Hepatocyte (in vitro differentiated cells): ENCODE results near the gene HTRA2. TPM values are rescaled to one million over a fixed set of nuclear protein-coding genes. Genes with fewer than 3 reads are reported as not detected.
A peak's percentile ranks its signal among the peaks of the same experiment; 100 is the strongest.

Experiments used
- DNase-seq: peaks from one replicate; pipeline ENCODE4 v3.0.0-alpha.2; 2016; ENCODE audit warnings: low spot score
- H2AFZ ChIP-seq: fragments of 200-600 bp; sonication (generic); 2 replicates; pipeline ENCODE4 v1.6.0; 2016; ENCODE audit warnings: antibody characterized with exemption, mild to moderate bottlenecking
- H3K27ac ChIP-seq: fragments of 200-600 bp; sonication (generic); 2 replicates; pipeline ENCODE4 v1.5.1; 2016; ENCODE audit warnings: mild to moderate bottlenecking
- H3K27me3 ChIP-seq: fragments of 200-600 bp; sonication (generic); 2 replicates; pipeline ENCODE4 v1.6.1; 2016
- H3K36me3 ChIP-seq: fragments of 200-600 bp; sonication (generic); replicated peaks from 2 replicates; pipeline ENCODE4 v1.5.1; 2016; ENCODE audit warnings: low read depth; ENCODE audit not compliant: insufficient read depth
- H3K4me1 ChIP-seq: fragments of 200-600 bp; sonication (generic); 2 replicates; pipeline ENCODE4 v1.5.1; 2016; ENCODE audit warnings: mild to moderate bottlenecking, moderate library complexity; ENCODE audit not compliant: insufficient read depth
- H3K4me2 ChIP-seq: fragments of 200-600 bp; sonication (generic); 2 replicates; pipeline ENCODE4 v1.6.0; 2016
- H3K4me3 ChIP-seq: fragments of 200-600 bp; sonication (generic); 2 replicates; pipeline ENCODE4 v1.5.1; 2016; ENCODE audit warnings: mild to moderate bottlenecking
- H3K79me2 ChIP-seq: fragments of 200-600 bp; sonication (generic); 2 replicates; pipeline ENCODE4 v1.6.0; 2017; ENCODE audit warnings: mild to moderate bottlenecking
- H3K9me2 ChIP-seq: fragments of 200-600 bp; sonication (generic); replicated peaks from 2 replicates; pipeline ENCODE4 v1.6.0; 2017; ENCODE audit warnings: mild to moderate bottlenecking; ENCODE audit not compliant: insufficient read depth
- H3K9me3 ChIP-seq: fragments of 200-600 bp; sonication (generic); 2 replicates; pipeline ENCODE4 v1.5.1; 2016; ENCODE audit warnings: low read depth, mild to moderate bottlenecking
- H4K20me1 ChIP-seq: fragments of 200-600 bp; sonication (generic); 2 replicates; pipeline ENCODE4 v1.6.0; 2016; ENCODE audit warnings: mild to moderate bottlenecking; ENCODE audit not compliant: insufficient read depth, poor library complexity, severe bottlenecking
- EZH2 ChIP-seq: fragments of 200-600 bp; sonication (generic); IDR thresholded peaks from 2 replicates; pipeline ENCODE4 v1.6.1; 2016; ENCODE audit warnings: antibody characterized with exemption, mild to moderate bottlenecking, borderline replicate concordance
- EZH2phosphoT487 ChIP-seq: fragments of 200-600 bp; sonication (generic); IDR thresholded peaks from one replicate; pipeline ENCODE4 v1.6.1; 2018; ENCODE audit warnings: antibody characterized with exemption, mild to moderate bottlenecking, low read depth, moderate library complexity; ENCODE audit not compliant: unreplicated experiment, severe bottlenecking
- WGBS: methylation state at CpG from one replicate; pipeline ENCODE4 v1.1.6; 2016; ENCODE audit warnings: low lambda C conversion rate; ENCODE audit errors: missing lambda C conversion rate; 5-methylcytosine and 5-hydroxymethylcytosine counted together
- polyA plus RNA-seq: library from polyadenylated mRNA; unstranded; fragments of >200 nt; fragmentation: Nextera tagmentation; extraction: Ambion mirVana; gene quantifications from 2 replicates; pipeline ENCODE4 v1.2.1, GENCODE V29; 2016
- total RNA-seq: library from RNA; depleted of rRNA; stranded (reverse); fragments of >200 nt; gene quantifications from 2 replicates; pipeline ENCODE4 v1.2.3, GENCODE V29; 2014
- TF ChIP-seq, protein P1 (sequence below): fragments of 200-600 bp; sonication (generic); IDR thresholded peaks from 2 replicates; pipeline ENCODE4 v1.5.1; 2016; ENCODE audit warnings: antibody characterized with exemption, mild to moderate bottlenecking; ENCODE audit not compliant: poor library complexity

Gene HTRA2
- total and polyA plus RNA-seq, 2 experiments from 2014 or later: 31.2 to 33.5 TPM

DNA sequence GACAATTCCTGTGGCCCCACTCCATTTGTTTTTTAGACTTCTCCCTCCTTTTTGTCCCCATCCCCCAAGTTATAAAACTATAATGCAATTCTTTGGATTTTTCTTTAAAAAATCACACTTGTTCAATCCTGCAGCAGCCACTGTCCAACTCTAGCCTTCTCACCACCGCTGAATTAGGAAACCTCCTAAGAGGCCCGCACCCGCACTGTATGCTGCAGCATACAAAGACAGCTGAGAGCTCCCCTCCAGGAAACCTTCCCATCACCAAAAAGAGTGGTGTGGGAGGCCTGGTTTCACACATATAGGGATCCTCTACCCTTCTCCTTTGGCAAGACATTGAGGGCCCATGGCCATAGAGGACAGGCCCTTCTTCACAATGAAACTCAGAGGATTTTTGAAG is 25.1 kb upstream of the HTRA2 start:
- Histone ChIP-seq H3K9me3 (no peaks in the 10 kb centered on the region), H3K4me2 (peak overlapping the region; percentile 92), H3K4me1 (peaks cover 49% of the 10 kb centered on the region), H3K27ac (peak overlapping the region; percentile 27), H4K20me1 (no peaks in the 10 kb centered on the region), H3K9me2 (no peaks in the 10 kb centered on the region), H3K79me2 (peaks cover 40% of the 10 kb centered on the region), H3K27me3 (peaks cover 20% of the 10 kb centered on the region), H3K36me3 (no peaks in the 10 kb centered on the region), H2AFZ (no peak overlapping the region), H3K4me3 (no peak overlapping the region)
- WGBS: 94% methylated on average over 3 of the region's 3 CpGs
- TF ChIP-seq EZH2phosphoT487: no peak
- TF ChIP-seq, protein P1, sequence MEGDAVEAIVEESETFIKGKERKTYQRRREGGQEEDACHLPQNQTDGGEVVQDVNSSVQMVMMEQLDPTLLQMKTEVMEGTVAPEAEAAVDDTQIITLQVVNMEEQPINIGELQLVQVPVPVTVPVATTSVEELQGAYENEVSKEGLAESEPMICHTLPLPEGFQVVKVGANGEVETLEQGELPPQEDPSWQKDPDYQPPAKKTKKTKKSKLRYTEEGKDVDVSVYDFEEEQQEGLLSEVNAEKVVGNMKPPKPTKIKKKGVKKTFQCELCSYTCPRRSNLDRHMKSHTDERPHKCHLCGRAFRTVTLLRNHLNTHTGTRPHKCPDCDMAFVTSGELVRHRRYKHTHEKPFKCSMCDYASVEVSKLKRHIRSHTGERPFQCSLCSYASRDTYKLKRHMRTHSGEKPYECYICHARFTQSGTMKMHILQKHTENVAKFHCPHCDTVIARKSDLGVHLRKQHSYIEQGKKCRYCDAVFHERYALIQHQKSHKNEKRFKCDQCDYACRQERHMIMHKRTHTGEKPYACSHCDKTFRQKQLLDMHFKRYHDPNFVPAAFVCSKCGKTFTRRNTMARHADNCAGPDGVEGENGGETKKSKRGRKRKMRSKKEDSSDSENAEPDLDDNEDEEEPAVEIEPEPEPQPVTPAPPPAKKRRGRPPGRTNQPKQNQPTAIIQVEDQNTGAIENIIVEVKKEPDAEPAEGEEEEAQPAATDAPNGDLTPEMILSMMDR: no peak
- TF ChIP-seq EZH2: no peak
- DNase-seq: no peak

DNA sequence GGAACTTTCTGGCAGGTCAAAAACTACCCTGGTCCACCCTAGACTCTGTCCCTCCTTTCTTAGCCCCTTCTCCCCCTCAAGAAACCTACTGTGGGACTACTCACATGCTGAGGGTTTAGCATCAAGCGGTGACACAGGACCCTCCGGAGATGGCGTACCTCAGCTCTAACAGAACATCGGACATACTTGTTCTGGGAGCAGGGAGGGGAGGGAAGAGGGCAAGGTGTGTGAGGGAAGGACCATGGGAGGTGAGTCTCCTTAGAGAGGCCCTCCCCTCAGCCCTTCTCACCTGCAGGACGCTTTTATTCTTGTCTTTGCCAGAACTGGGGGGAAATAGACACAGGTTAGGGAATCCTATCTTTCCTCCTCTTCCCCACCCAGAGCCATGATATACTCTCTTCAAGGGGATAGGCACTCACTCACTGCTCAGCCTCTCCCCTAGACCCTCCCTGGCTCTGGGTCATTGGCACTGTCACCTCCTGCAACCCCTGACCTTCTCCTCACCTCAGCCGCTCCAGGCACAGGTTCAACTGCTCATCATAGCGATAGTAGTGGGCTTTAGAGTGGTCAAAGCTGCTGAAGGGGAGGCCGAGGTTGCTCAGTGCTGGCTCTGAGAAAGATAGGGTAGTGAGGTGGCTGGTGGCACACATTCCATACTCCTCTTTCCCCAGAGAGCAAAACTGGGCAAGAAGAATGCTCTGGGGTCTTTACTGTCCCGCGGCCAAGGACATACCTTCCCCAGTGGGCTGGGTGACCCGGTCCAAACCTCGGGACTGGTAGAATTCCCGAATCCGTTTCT is 24.1 kb upstream of the HTRA2 start:
- Histone ChIP-seq H4K20me1 (no peaks in the 10 kb centered on the region), H3K9me3 (no peaks in the 10 kb centered on the region), H3K27me3 (peaks cover 21% of the 10 kb centered on the region), H2AFZ (no peak overlapping the region), H3K36me3 (no peaks in the 10 kb centered on the region), H3K9me2 (no peaks in the 10 kb centered on the region), H3K27ac (peak overlapping the region; percentile 97), H3K4me2 (peak overlapping the region; percentile 92), H3K4me1 (peaks cover 40% of the 10 kb centered on the region), H3K4me3 (no peak overlapping the region), H3K79me2 (peaks cover 40% of the 10 kb centered on the region)
- TF ChIP-seq EZH2 (no peak), EZH2phosphoT487 (no peak)
- TF ChIP-seq, protein P1: no peak
- 93% methylated on average over 14 of the region's 14 CpGs for WGBS
- no peak for DNase-seq

- no peak for TF ChIP-seq EZH2
- TF ChIP-seq, protein P1: peak; percentile 49
- Histone ChIP-seq H3K27me3 (peaks cover 27% of the 10 kb centered on the region), H3K36me3 (no peaks in the 10 kb centered on the region), H3K4me2 (peak within 1 kb of the TSS; percentile 93), H3K4me3 (peak within 1 kb of the TSS; percentile 47), H4K20me1 (no peaks in the 10 kb centered on the region), H2AFZ (peak within 1 kb of the TSS; percentile 98), H3K27ac (peak within 1 kb of the TSS; percentile 97), H3K4me1 (peaks cover 29% of the 10 kb centered on the region), H3K9me3 (no peaks in the 10 kb centered on the region), H3K79me2 (peaks cover 37% of the 10 kb centered on the region), H3K9me2 (no peaks in the 10 kb centered on the region)
- peak; percentile 99 for DNase-seq
- 3% methylated on average over 54 of the region's 56 CpGs for WGBS
Measured at GRCh38 chr2:74507145-74507925, 22.4 kb upstream of the HTRA2 start, which contains the start of gene PCGF1. Gene PCGF1 (minus strand): TSS chr2:74507695. CDS start chr2:74507668, 27 bp downstream.
